Measurements from ENCODE around the gene IQGAP3.
"Not testable (repeated sequence)": the region's sequence is repeated elsewhere in the genome, so short reads cannot be mapped to it uniquely, and the experiment has no call there.

The IQGAP3 gene

GRCh38 chr1:156566436-156566835 lies 5.9 kb downstream of the IQGAP3 start:
- no peak for DNase-seq (ENCODE audit: low spot score)

- DNase-seq (ENCODE audit: low spot score): no peak
Measured at GRCh38 chr1:156565519-156565918, 6.8 kb downstream of the IQGAP3 start.

- DNase-seq (ENCODE audit: low spot score): no peak
Measured at GRCh38 chr1:156560585-156561163, 11.7 kb downstream of the IQGAP3 start.

GRCh38 chr1:156559797-156560385 lies 12.5 kb downstream of the IQGAP3 start:
- DNase-seq (ENCODE audit: low spot score): no peak

DNA sequence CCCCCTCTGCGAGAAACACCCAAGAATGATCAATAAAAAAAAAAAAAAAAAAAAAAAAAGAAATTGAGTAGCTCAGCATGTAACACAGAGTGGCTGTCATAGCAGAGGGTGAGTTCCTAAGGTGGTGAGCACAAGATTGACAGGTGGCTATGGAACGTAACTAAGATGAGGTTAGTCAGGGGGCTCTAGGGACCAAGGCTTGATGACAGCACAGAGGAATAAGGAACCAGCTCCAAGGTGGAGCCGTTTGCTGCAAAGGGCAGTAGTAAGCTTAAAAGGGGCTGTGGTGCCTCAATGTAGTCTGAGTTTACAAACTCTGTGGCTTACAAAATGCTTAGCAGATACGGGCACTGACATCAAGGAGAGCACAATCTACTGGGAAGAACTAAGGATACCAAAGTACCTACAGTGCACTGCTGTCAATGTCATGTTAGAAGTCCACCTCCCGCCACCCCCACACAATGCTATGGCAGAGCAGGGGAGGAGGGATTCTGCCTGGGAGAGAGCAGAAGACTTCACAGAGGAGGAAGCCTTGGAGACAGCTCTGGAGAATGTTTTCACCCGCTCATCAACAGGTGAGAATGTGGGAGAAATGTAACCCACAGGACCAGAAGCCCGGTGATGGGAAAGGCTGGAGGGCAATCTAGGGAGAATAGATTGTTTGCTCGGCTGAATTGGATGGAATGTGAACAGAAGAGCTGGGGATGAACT lies 13.1 kb downstream of the IQGAP3 start:
- no peak for DNase-seq (ENCODE audit: low spot score)

DNA sequence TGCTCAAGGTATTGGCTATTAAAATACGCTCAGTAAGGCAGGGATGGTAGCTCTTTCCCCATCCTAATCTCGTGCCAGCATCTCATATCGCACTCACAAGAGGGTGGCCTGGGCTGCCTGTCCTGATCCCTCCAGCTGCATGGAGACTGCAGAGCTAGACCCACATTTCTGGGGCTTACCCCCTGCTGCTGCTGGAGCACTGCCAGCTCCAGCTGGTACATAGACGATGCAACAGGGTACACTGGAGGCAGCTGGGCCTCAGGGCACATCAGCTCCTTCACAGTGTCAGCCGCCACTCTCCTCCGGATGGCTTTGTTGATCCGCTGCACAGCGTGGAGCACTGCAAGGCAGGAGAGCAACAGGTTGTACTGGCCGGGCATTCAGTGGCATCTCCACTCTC lies 16.0 kb downstream of the IQGAP3 start:
- no peak for DNase-seq (ENCODE audit: low spot score)

- no peak for DNase-seq (ENCODE audit: low spot score)
Measured at GRCh38 chr1:156555715-156556114, 16.6 kb downstream of the IQGAP3 start.

DNA sequence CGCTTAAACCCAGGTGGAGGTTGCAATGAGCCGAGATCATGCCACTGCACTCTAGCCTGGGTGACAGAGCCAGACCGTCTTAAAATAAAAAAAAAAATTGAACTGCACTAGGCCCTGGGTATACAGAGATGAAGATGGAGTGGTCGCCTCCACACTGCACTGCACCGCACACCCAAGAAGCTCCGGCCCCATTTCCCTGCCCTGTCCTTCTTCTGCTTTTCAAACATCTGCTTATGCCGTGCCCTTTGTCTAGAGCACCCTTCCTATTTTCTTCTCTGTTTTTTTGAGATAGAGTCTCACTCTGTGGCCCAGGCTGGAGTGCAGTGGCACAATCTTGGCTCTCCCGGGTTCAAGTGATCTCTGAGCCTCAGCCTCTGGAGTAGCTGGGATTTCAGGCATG lies 17.4 kb downstream of the IQGAP3 start:
- no peak for DNase-seq (ENCODE audit: low spot score)

GRCh38 chr1:156553860-156554485 lies 18.4 kb downstream of the IQGAP3 start:
- DNase-seq (ENCODE audit: low spot score): no peak

GRCh38 chr1:156552937-156553336 lies 19.4 kb downstream of the IQGAP3 start:
- DNase-seq (ENCODE audit: low spot score): not testable (repeated sequence)

GRCh38 chr1:156552518-156552917 lies 19.8 kb downstream of the IQGAP3 start:
- no peak for DNase-seq (ENCODE audit: low spot score)

DNA sequence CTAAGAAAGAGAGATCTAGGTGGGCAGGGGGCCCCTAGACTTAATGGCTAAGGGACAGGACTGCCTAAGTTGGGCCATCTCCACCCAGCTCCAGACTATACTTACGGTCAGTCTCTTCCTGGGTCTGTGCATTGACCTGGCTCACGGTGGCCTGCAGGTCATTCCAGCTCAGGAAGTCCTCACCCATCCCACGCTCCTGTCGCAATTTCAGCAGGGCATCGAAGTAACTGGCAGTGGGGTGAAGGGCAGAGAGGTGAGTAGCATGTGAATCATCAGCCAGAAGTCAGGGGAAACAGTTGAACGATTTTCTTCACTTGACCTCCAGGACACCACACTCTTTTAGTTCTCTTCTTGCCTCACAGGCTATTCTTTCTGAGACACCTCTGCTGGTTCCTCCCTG lies 20.5 kb downstream of the IQGAP3 start:
- DNase-seq (ENCODE audit: low spot score): no peak

DNA sequence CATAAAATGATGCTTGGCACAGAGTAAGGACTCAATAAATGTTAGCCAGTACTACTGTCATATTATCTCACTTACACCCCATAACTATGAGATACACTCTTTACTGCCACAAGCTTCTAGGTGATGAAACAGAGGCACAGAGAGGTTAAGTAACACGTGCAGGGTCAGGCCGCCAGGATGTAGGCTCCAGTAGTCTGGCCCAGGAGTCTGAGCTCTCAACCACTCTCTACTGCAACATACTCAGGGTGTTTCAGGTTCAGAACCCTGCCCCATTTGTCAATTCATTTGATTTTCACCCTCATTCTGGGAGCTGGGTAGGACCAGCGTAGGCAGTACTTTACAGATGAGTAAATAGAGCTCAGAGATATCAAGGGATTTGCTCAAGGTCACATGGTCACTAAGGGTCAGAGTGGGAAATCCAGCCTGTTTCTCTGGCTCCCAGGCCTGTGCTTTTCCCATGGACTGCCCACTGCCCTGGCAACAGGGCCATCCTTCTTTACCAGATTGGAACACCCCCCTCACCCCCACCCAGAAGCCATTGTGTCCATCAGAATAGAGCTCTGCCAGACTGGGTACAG lies 21.2 kb downstream of the IQGAP3 start:
- DNase-seq (ENCODE audit: low spot score): no peak

GRCh38 chr1:156550346-156550745 lies 22.0 kb downstream of the IQGAP3 start:
- no peak for DNase-seq (ENCODE audit: low spot score)

GRCh38 chr1:156549831-156550230 lies 22.5 kb downstream of the IQGAP3 start:
- DNase-seq (ENCODE audit: low spot score): no peak

DNA sequence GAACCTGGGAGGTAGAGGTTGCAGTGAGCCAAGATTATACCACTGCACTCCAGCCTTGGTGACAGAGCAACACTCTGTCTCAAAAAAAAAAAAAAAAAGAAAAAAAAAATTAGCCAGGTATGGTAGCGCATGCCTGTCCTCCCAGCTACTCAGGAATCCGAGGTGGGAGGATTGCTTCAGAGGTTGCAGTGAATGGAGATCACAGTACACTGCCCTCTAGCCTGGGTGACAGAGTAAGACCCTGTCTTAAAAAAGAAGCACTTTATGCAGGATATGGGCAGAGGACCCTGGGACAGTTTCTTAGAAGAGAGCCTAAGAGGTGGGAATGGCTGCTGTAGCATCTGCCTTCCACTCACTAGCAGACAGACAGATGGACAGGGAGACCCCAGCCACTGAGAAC lies 23.0 kb downstream of the IQGAP3 start:
- DNase-seq (ENCODE audit: low spot score): no peak

- DNase-seq (ENCODE audit: low spot score): no peak
Measured at GRCh38 chr1:156547982-156548381, 24.4 kb downstream of the IQGAP3 start.

DNA sequence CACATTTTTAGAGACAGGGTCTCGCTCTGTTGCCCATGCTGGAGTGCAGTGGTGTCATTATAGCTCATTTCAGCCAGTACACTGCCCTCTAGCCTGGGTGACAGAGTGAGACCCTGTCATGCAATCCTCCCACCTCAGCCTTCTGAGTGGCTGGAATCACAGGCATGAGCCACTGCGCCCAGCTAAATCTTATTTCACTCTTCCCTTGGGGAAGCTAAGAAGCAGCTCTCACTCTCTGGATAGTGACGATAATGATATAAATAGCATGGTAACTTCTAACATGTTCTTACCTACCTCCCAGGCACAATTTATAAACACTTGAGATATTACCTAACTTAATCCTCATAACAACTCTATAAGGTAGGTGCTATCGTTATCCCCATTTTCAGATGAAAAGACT lies 24.9 kb downstream of the IQGAP3 start:
- no peak for DNase-seq (ENCODE audit: low spot score)

- no peak for DNase-seq (ENCODE audit: low spot score)
Measured at GRCh38 chr1:156546267-156546666, 26.1 kb downstream of the IQGAP3 start.

DNA sequence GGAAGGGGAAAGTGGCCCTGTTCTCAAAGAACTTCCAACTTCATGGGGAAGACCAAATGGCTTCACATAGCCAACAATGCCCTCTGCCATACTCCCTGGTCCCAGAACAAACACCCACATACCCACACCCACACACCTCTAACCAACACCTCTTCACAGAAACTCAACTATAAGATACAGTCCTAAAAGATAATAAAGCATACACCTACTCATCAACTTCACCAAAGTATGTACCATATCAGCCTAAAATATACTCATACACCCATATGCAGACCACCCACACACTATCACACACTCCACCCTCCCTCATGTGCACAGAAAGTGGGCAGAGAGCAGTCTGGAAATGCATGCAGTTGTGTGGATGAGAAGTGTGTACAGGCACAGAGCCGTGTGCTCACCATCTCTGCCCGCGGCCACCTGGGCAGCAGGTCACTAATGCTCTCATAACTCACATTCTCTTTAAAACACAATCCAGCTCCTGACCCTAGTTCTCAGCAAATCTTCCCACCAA lies 27.7 kb downstream of the IQGAP3 start:
- no peak for DNase-seq (ENCODE audit: low spot score)

DNA sequence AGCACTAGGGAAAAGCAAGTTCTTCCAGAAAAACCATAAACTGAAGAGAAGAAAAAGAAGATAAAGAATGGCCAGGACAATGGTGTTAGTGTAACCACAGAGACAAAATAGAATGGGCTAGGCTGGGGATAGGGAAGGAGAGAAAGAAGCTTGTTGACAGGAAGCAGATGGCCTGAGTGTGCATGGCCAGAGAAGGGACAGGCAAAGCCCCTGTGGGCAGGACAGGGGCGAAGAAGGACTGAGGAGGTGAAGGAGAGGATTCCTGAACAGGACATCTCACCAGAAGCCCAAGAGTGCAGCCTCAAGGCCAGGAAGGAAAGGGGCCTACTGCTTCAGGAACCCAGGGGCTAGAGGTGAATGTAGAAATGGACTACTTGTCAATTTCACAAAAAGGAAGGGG lies 29.3 kb downstream of the IQGAP3 start:
- no peak for DNase-seq (ENCODE audit: low spot score)

- DNase-seq (ENCODE audit: low spot score): no peak
Measured at GRCh38 chr1:156540955-156541354, 31.4 kb downstream of the IQGAP3 start.
